Activated T-helper 9 cell treated with anti-CD3 and anti-CD28 coated beads, Interleukin-2, amount 50 U/mL, for 16 hours (primary cell): ENCODE results near the gene JPH2.

Experiments used
- DNase-seq: peaks from one replicate; pipeline ENCODE4 v3.0.0-alpha.2; 2020; ENCODE audit warnings: low read depth

Gene JPH2

GRCh38 chr20:44187772-44188709 lies 1.1 kb upstream of the JPH2 start:
- no peak for DNase-seq

GRCh38 chr20:44186674-44187053 lies 324 bp downstream of the JPH2 start:
- no peak for DNase-seq

DNA sequence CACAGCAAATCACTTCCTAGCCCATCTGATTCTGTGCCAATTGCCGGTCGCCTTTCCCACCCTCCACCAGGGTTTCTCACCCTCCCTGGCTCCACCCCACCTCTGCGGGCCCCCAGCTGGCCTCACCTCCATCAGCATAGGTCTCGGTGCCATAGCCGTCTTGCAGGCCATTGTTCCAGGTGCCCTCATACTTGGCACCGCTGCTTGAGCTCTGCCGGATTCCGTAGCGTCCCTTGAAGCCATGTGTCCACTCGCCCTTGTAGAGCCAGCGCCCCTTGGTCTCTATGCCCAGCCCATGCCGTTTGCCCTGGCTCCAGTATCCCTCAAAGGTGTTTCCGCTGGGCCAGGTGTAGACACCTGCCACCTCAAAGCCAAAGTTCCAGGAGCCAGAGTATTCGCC lies 787 bp downstream of the JPH2 start:
- no peak for DNase-seq

DNA sequence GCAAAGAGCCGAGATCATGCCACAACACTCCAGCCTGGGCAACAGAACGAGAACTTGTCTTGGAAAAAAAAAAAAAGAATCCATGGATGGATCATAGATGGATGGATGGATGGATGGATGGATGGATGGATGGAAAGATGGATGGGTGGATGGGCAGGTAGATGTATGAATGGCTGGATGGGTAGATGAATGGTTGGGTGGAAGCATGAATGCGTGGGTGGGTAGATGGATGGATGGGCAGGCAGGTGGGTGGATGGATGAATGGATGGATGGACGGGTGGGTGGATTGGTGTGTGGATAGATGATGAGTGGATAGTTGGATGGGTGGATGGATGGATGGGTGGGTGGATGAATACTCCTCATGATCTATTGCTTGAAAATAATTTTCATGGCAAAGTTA lies 1.4 kb downstream of the JPH2 start:
- no peak for DNase-seq

DNA sequence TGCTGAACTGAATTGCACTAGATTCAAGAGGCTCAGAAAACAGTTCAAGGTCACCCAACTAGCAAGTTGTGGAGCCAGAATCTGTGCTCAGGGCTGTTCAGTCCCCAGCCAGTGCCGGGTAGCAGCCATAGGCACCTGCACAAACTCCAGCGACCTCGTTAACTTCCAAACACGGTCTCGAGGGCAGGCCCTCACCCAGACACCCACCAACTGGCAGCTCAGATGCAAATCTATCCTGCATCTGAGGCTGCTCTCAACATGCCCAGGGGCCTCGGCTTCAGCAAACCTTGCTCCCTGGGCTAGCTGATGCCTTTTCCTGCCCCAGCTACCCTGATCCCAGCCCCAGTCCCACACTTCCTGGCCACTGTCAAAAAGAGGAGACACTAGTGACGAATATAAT lies 3.7 kb downstream of the JPH2 start:
- DNase-seq, result no peak

DNA sequence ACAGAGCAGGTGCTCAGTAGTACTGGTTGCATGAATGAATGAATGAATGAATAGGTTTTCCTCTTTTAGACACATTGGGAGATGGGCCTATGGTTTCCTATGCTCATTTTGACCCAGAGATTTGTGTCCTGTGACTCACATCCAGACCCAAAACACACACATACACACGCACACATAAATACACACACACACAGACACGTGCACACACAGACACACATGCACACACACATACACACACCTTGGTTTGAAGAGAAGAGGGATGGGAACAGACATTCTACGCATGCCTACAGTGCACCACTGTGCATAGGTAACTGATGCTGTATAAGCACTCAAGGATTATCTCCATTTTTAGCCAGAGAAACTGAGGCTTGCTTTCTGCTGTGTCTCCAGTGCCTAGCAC lies 4.1 kb downstream of the JPH2 start:
- DNase-seq, result no peak

DNA sequence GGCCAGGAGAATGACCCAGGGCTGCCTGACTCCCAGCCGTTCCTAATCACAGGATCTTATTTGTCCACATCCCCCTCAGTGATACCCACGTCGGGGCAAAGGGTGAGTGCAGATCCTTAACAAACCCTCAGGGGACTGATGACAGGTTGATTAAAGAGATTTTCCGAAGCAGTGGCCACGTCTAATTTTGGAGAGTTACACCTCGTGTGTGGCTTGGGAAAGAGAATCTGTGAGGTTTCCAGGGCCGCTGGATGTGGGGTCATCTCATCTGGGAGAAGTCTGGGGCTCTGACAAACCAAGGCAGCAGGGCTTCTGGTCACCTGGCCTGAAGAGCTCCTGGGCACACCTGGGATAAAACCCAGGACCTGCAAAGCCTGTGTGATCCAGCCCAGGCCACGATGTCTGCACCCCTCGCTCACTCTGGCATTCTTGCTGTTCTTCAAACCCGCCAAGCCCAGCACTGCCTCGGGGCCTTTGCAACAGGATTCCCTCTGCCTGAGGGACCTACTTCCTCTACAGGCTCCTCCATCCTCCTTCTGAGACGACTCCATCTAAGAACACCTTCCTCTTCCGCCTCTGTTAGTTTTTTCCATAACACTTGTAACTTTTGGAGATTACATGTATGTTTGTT lies 4.7 kb downstream of the JPH2 start:
- no peak for DNase-seq

- no peak for DNase-seq
Observed at GRCh38 chr20:44181611-44182010, 5.4 kb downstream of the JPH2 start.

GRCh38 chr20:44180814-44181213 lies 6.2 kb downstream of the JPH2 start:
- no peak for DNase-seq

- DNase-seq, result no peak
Observed at GRCh38 chr20:44176833-44177534, 10.0 kb downstream of the JPH2 start.

DNA sequence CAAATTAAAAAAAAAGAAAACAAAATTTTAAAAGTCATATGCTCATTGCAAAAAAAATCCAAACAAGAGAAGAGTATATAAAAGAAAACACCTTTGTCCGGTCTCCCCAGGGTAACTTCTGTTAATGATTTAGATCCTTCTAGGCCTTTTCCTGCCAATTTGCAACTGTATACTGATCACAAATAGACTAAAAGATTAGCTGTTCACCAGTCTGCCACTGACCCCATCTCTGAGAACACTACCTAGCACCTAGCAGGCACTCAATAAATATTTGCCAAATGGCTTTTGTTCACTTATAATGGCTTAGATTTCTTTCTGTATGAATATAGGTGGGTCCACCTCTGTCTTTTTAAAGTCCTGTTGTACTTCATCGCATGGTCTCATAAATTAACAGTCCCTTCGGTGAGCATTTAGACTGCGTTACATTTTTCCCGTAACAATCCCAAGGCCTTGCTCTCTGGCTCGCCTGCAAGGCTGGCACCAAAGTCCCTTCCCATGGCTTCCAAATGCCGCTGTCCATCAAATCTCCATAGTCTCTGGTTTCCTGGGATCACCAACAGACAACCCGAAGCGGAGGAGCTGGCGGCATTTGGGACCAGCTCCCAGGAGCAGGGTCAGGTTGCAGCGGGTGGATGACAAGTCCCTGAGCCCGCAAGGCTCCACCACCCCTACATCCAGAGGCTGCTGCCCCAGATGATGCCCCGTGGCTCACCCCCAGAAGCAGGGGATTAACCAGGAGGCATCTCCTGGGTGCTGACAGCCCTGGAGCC lies 11.8 kb downstream of the JPH2 start:
- DNase-seq, result no peak

- no peak for DNase-seq
Observed at GRCh38 chr20:44173846-44174245, 13.1 kb downstream of the JPH2 start.

DNA sequence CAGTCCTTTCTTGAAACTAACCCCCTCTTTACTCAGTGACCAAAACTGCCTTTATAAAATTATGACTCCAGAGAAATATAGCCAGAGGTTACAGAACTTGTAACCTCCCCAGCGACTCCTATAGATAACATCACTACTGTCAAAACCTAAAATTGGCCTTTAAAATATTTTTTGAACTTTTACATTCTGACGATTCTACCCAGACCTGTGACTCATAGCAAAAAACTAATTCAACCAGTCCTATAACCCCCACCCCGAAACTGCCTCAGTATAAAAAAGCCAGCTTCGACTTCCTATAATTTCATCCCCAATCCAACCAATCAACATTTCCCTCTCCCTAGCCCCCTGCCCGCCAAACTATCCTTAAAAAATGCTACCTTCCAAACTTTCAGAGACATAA lies 13.9 kb downstream of the JPH2 start:
- no peak for DNase-seq

GRCh38 chr20:44172572-44172950 lies 14.4 kb downstream of the JPH2 start:
- no peak for DNase-seq

- no peak for DNase-seq
Observed at GRCh38 chr20:44171775-44172571, 15.0 kb downstream of the JPH2 start.

DNA sequence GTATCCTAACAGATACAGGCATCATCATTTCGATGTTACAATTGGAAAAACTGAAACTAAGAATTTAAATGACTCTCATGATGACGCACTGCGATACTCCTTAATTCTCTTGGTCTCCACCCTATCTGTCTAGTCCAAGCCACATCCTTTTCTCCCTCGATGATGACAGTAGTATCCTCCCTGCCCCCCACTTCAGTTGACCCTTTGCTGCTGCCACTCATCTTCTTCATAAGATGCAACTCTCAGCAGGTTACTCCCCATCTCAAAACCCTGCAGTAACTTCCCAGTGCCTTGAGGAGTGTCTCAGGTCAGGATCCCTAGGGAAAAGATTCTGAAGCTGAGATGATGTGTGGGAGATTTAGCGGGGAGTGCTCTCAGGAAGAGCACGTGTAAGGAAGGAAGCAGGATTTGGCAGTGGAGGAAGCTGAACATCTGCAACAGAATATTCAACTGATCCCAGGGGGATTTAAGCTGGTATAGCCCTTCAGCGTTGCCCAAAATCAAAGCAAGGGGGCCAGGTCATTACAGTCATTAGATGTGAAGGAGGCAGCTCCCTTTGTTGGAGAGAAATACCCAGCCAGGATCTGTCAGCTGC lies 16.1 kb downstream of the JPH2 start:
- no peak for DNase-seq

DNA sequence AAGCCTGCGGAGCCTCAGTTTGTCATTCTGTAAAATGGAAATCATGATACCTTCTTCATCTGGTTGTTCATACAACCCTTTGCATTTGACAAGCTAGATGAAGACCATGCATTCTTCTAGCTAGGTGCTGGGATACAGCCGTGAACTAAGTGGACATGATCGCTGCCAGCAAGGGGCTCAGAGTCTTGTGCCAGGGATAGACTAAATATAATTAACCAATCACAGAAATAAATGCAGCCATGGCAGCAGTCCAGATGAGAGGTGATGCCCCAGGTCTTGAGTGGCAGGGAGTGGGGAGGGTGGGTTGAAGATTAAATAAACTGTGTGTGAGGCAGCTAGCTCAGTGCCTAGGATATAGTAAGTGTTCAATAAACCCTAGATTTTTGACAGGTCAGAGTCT lies 19.3 kb downstream of the JPH2 start:
- DNase-seq, result no peak

- no peak for DNase-seq
Observed at GRCh38 chr20:44166477-44166876, 20.5 kb downstream of the JPH2 start.

DNA sequence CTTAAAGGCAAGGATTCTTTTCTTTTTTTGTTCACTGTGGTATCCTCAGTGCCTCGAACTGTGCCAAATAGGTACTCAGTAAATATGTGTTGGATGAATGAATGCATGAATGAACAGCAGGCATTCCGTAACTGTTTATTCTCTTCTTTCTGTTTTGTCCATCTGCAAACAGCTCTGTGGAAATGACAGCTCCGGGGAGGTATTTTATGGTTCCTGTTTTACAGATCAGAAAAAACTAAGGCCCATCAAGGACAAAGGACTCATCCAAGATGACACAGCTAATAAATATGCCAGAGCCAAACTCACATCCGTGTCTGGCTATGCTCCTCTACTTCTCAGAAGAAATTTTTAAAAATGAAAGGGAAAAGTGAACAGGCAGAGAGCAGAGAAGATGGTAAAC lies 21.0 kb downstream of the JPH2 start:
- DNase-seq, result no peak

DNA sequence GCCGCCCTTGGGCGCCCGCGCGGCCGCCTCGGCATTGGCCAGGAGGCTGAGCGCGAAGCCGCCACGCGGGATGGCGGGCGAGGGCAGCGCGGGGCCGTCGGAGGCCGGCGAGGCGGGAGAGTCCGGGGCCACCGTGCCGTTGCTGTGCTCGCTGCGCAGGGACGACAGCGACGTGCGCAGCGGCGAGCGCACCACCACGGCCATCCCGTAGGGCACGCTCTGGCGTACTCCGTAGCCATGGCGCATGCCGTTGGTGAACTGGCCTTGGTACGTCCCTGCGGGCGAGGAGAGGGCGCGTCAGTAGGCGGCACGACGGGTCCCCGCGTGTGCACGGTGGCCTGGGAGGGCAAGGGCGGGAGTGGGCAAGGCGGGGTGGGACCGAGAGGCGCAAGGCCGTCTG lies 26.9 kb downstream of the JPH2 start:
- no peak for DNase-seq

DNA sequence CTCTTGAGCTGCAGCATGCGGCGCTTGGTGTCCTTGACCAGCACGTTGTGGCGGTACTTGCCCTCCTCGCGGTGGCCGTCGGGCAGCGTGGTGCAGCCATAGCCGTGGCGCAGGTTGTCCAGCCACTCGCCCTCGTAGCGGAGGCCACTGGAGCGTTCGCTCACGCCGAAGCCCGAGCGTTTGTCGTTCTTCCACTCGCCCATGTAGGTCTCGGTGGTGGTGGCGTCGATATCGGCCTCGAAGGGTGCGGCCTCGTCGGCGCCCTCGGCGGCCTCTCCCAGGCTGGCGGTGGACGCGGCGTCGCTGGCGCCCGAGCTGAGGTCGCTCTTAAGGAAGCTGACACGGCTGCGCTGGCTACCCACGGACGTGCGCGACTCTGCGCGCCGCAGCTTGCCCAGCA lies 27.3 kb downstream of the JPH2 start:
- DNase-seq, result no peak
